NB4 (cell line): ENCODE data around the gene IWS1.
"Not testable (repeated sequence)": the region's sequence is repeated elsewhere in the genome, so short reads cannot be mapped to it uniquely, and the experiment has no call there.

ENCODE experiments used
- DNase-seq: peaks from one replicate; pipeline ENCODE4 v3.0.0; 2010; ENCODE audit warnings: low read depth
- H3K4me3 ChIP-seq: one replicate; pipeline ENCODE4 v1.5.1; 2011; ENCODE audit warnings: mild to moderate bottlenecking, low read depth, low read length, moderate library complexity
- MYC ChIP-seq: IDR thresholded peaks from 2 replicates; pipeline ENCODE4 v1.6.1; 2011; ENCODE audit warnings: low read depth, low read length
- POLR2A ChIP-seq: IDR thresholded peaks from 2 replicates; pipeline ENCODE4 v1.6.1; 2011; ENCODE audit warnings: mild to moderate bottlenecking; ENCODE audit not compliant: insufficient read length; ENCODE audit errors: extremely low read depth
- TF ChIP-seq, protein P1 (sequence below): IDR thresholded peaks from one replicate; pipeline ENCODE4 v1.5.1; 2012; ENCODE audit warnings: low read depth, low read length
- TF ChIP-seq, protein P2 (sequence below): IDR thresholded peaks from 2 replicates; pipeline ENCODE4 v1.6.1; 2011; ENCODE audit warnings: low read depth, low read length

IWS1 gene

DNA sequence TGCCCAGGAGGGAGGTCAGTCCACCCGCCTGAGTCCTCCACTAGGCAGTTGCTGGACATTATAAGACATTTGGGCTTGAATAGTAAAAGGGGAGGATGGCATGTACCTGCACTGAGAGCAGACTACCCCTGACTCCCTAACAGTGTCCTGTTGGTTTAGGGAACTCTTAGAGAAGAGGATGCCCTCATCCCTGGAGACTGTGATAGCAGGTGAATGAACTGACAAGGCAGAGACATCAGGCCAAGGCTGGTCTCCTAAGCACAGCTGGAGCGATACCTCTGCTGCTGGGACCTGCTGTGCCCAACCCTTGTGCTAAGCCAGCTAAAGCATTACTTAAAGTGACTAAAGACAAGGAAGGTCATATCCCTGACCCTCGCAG is 73.3 kb downstream of the IWS1 start:
- TF ChIP-seq MYC (no peak), POLR2A (no peak)
- TF ChIP-seq, protein P1, sequence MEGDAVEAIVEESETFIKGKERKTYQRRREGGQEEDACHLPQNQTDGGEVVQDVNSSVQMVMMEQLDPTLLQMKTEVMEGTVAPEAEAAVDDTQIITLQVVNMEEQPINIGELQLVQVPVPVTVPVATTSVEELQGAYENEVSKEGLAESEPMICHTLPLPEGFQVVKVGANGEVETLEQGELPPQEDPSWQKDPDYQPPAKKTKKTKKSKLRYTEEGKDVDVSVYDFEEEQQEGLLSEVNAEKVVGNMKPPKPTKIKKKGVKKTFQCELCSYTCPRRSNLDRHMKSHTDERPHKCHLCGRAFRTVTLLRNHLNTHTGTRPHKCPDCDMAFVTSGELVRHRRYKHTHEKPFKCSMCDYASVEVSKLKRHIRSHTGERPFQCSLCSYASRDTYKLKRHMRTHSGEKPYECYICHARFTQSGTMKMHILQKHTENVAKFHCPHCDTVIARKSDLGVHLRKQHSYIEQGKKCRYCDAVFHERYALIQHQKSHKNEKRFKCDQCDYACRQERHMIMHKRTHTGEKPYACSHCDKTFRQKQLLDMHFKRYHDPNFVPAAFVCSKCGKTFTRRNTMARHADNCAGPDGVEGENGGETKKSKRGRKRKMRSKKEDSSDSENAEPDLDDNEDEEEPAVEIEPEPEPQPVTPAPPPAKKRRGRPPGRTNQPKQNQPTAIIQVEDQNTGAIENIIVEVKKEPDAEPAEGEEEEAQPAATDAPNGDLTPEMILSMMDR: no peak
- TF ChIP-seq, protein P2, sequence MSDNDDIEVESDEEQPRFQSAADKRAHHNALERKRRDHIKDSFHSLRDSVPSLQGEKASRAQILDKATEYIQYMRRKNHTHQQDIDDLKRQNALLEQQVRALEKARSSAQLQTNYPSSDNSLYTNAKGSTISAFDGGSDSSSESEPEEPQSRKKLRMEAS: no peak

DNA sequence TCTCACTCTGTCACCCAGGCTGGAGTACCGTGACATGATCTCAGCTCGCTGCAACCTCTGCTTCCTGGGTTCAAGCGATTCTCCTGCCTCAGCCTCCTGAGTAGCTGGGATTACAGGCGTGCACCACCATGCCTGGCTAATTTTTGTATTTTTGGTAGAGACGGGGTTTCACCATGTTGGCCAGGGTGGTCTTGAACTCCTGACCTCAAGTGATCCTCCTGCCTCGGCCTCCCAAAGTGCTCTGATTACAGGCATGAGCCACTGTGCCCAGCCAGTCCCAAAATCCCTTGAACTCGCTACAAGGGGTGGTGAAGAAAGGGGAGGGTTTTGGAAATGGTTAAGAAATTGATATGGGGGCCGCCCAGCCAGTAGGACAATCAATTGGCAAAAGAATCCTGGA is 73.9 kb downstream of the IWS1 start:
- not testable (repeated sequence) for DNase-seq, H3K4me3 ChIP-seq

More for the DNA sequence above, 73.3 kb downstream of the IWS1 start:
- H3K4me3 ChIP-seq: no peak overlapping the region
- DNase-seq: no peak

DNA sequence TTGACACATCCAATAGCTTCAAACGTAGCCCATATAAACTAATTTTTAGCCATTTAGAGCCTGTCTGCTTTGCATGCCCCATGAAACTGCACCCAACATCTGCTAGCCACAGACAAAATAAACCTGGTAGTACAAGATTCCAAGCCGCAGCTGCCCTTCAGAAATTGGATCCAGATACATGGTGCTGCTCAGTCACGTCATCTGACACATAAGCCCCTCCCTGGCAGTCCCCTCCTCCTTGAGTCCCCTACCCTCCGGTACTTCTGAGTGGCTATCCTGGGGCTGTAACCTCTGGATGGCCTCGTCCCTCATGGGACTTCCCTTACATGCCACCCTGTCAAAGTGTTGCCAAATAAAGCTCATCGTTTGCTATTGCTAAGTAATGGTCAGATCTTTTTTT is 74.3 kb downstream of the IWS1 start:
- TF ChIP-seq, protein P1: no peak
- TF ChIP-seq MYC (no peak), POLR2A (no peak)
- TF ChIP-seq, protein P2: no peak
- H3K4me3 ChIP-seq: no peak overlapping the region
- no peak for DNase-seq

DNA sequence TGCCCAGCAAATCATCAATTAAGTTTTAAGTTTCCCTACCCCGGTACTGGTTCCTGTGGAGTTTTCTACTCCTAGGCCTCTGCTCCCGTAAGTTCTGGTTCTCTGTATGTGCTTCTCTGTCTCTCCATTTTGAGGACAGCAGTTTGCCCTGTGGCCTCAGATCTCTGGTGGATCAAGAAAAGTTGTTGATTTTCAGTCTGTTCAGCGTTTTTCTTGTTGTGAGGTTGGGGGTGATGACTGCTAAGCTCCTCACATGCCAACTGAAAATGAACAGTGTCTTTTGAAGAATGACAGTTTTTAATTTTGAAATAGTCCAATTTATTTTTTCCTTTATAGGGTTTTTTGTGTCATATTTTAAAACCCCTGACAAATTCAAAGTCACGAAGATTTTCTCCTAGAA is 76.4 kb downstream of the IWS1 start:
- no peak overlapping the region for H3K4me3 ChIP-seq
- TF ChIP-seq POLR2A: no peak
- no peak for TF ChIP-seq MYC
- TF ChIP-seq, protein P2: no peak
- DNase-seq: no peak

DNA sequence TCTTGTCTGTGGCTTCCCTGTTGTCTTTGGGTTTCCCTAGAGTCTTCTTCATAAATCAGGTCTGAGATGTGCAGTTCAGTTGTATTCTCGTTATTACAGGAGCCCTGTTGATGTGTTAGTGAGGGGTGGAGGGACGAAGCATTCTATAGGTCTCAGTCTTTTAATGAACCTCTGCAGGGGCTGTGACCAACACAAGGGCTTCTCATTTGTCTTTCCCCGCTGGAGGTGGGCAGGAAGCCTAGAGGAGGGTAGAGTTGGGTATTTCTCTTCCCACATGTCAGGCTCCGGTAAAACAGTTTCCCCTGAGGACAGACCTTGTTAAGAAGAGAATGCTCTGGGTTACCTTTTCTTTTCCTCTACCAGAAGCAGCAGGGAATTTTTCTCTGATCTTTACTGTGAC is 76.9 kb downstream of the IWS1 start:
- TF ChIP-seq, protein P2: no peak
- no peak for TF ChIP-seq MYC
- H3K4me3 ChIP-seq: no peak overlapping the region
- no peak for DNase-seq

DNA sequence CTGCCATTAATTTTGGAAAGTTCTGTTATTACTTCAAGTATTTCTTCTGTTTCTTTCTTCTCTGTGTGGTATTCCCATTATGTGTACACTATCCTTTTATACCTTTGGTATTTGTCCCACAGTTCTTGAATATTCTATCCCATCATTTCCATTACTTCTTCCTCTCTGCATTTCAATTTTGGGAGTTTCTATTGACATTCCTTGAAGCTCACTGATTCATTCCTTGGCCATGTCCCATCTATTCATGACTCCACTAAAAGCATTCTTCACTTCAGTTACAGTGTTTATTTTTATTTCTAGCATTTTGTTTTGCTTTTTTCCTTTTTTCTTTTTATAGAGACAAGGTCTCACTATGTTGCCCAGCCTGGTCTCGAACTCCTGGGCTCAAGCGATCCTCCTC is 77.8 kb downstream of the IWS1 start:
- TF ChIP-seq, protein P1: no peak
- TF ChIP-seq, protein P2: no peak
- TF ChIP-seq POLR2A (no peak), MYC (no peak)
- no peak overlapping the region for H3K4me3 ChIP-seq
- DNase-seq: no peak

DNA sequence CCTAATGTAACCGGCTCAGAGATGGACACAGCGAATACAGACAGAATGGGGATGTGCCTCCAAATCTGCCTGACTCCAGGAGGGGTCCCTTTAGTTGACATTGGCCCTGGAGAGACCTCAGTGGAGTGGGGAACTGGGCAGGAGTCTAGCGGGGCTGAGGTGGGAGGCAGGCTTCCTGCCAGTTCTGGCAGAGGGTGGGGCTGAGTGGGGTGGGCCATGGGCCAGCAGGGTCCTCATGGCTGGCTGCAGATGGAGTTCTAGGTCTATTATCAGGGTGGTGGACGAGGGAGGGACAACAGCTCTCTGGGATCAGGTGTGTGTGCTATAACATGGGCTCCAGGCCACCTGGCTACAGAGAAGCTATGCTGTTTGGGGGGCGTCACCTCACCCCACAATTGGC is 86.9 kb downstream of the IWS1 start:
- H3K4me3 ChIP-seq: no peak overlapping the region
- no peak for DNase-seq
- TF ChIP-seq, protein P1: no peak
- TF ChIP-seq, protein P2: no peak
- TF ChIP-seq MYC: no peak
- TF ChIP-seq POLR2A: no peak
